WTC11 (cell line): ENCODE data around the gene HOXA1. TPM values are rescaled to one million over a fixed set of nuclear protein-coding genes. Genes with fewer than 3 reads are reported as not detected.

Experiments used
- ATAC-seq: fragments of 200-7000 bp; cut with Tn5 transposase; 2 replicates; pipeline ENCODE4 v1.10.0; 2021; ENCODE audit warnings: mild to moderate bottlenecking, moderate library complexity
- CTCF ChIA-PET: fragments of 300-600 bp; sonication (Branson Sonifier 250); formaldehyde crosslinking; loops from one replicate; lab custom pipeline; 2021; ENCODE audit warnings: antibody characterized with exemption; lab: Charles Lee
- POLR2A ChIA-PET: fragments of 350-600 bp; sonication (Branson Sonifier 250); formaldehyde crosslinking; loops from one replicate; lab custom pipeline; 2021; ENCODE audit warnings: antibody characterized with exemption; lab: Charles Lee
- DNase-seq: peaks from one replicate; pipeline ENCODE4 v3.0.0; 2021; ENCODE audit warnings: low spot score
- H3K27ac Mint-ChIP-seq: 2 replicates; pipeline ENCODE4 v1.8.0; 2021; ENCODE audit warnings: mixed read lengths
- H3K27me3 Mint-ChIP-seq: 2 replicates; pipeline ENCODE4 v1.8.0; 2021; ENCODE audit warnings: low read depth, mild to moderate bottlenecking, moderate library complexity, mixed read lengths
- H3K36me3 Mint-ChIP-seq: 2 replicates; pipeline ENCODE4 v1.8.0; 2021; ENCODE audit warnings: mixed read lengths
- H3K4me1 Mint-ChIP-seq: 2 replicates; pipeline ENCODE4 v1.8.0; 2022; ENCODE audit warnings: mixed read lengths
- H3K4me3 Mint-ChIP-seq: 2 replicates; pipeline ENCODE4 v1.8.0; 2021; ENCODE audit warnings: mild to moderate bottlenecking, moderate library complexity, mixed read lengths
- H3K9me3 Mint-ChIP-seq: 2 replicates; pipeline ENCODE4 v1.8.0; 2021; ENCODE audit warnings: mixed read lengths
- AR ChIP-seq: fragments of 250-450 bp; sonication (Bioruptor Pico); IDR thresholded peaks from 2 replicates; pipeline ENCODE4 v1.9.0; 2021; ENCODE audit warnings: mild to moderate bottlenecking
- ERG ChIP-seq: fragments of 250-450 bp; sonication (Bioruptor Pico); IDR thresholded peaks from 2 replicates; pipeline ENCODE4 v1.8.0; 2021; ENCODE audit warnings: mild to moderate bottlenecking
- FOXJ3 ChIP-seq: sonication (generic); formaldehyde crosslinking; IDR thresholded peaks from 2 replicates; pipeline ENCODE4 v1.9.0; 2021; ENCODE audit warnings: missing genetic modification reagents, mild to moderate bottlenecking, borderline replicate concordance
- FOXP1 ChIP-seq: sonication (generic); formaldehyde crosslinking; IDR thresholded peaks from 2 replicates; pipeline ENCODE4 v1.8.0; 2022; ENCODE audit warnings: missing genetic modification reagents, mild to moderate bottlenecking, moderate library complexity, borderline replicate concordance
- HMGA2 ChIP-seq: fragments of 250-450 bp; sonication (Bioruptor Pico); IDR thresholded peaks from 2 replicates; pipeline ENCODE4 v1.4.0; 2021; ENCODE audit warnings: mild to moderate bottlenecking, moderate library complexity
- HMGXB4 ChIP-seq: sonication (generic); formaldehyde crosslinking; IDR thresholded peaks from 2 replicates; pipeline ENCODE4 v1.8.1; 2023; ENCODE audit warnings: mild to moderate bottlenecking, moderate library complexity, missing genetic modification reagents
- JUN ChIP-seq: sonication (generic); formaldehyde crosslinking; IDR thresholded peaks from 2 replicates; pipeline ENCODE4 v1.8.0; 2023; ENCODE audit warnings: mild to moderate bottlenecking, missing genetic modification reagents
- KAT7 ChIP-seq: sonication (generic); formaldehyde crosslinking; IDR thresholded peaks from 2 replicates; pipeline ENCODE4 v1.8.1; 2023; ENCODE audit warnings: missing genetic modification reagents, mild to moderate bottlenecking, borderline replicate concordance
- NFATC4 ChIP-seq: fragments of 250-450 bp; sonication (Bioruptor Pico); IDR thresholded peaks from 2 replicates; pipeline ENCODE4 v1.9.0; 2021; ENCODE audit warnings: mild to moderate bottlenecking
- NR2C2 ChIP-seq: sonication (generic); formaldehyde crosslinking; IDR thresholded peaks from 2 replicates; pipeline ENCODE4 v1.8.0; 2022; ENCODE audit warnings: mild to moderate bottlenecking, missing genetic modification reagents
- PRDM15 ChIP-seq: sonication (generic); formaldehyde crosslinking; IDR thresholded peaks from 2 replicates; pipeline ENCODE4 v1.8.0; 2022; ENCODE audit warnings: missing genetic modification reagents
- PRRX2 ChIP-seq: fragments of 250-450 bp; sonication (Bioruptor Pico); IDR thresholded peaks from 2 replicates; pipeline ENCODE4 v1.8.0; 2021; ENCODE audit warnings: mild to moderate bottlenecking
- RELA ChIP-seq: sonication (generic); formaldehyde crosslinking; IDR thresholded peaks from 2 replicates; pipeline ENCODE4 v1.8.1; 2022; ENCODE audit warnings: missing genetic modification reagents, mild to moderate bottlenecking, borderline replicate concordance
- USF2 ChIP-seq: sonication (generic); formaldehyde crosslinking; IDR thresholded peaks from 2 replicates; pipeline ENCODE4 v1.8.1; 2023; ENCODE audit warnings: mild to moderate bottlenecking, missing genetic modification reagents, moderate library complexity
- ZMAT4 ChIP-seq: fragments of 250-450 bp; sonication (Bioruptor Pico); IDR thresholded peaks from 2 replicates; pipeline ENCODE4 v1.9.0; 2021; ENCODE audit warnings: mild to moderate bottlenecking
- ZNF121 ChIP-seq: sonication (generic); formaldehyde crosslinking; IDR thresholded peaks from 2 replicates; pipeline ENCODE4 v1.8.0; 2023; ENCODE audit warnings: missing genetic modification reagents
- ZNF138 ChIP-seq: sonication (generic); formaldehyde crosslinking; conservative IDR thresholded peaks from 2 replicates; pipeline ENCODE4 v1.8.1; 2022; ENCODE audit warnings: mild to moderate bottlenecking, moderate library complexity, missing genetic modification reagents
- ZNF219 ChIP-seq: sonication (generic); formaldehyde crosslinking; IDR thresholded peaks from 2 replicates; pipeline ENCODE4 v1.8.0; 2023; ENCODE audit warnings: missing genetic modification reagents, mild to moderate bottlenecking, borderline replicate concordance
- ZNF232 ChIP-seq: sonication (generic); formaldehyde crosslinking; IDR thresholded peaks from 2 replicates; pipeline ENCODE4 v1.8.0; 2022; ENCODE audit warnings: mild to moderate bottlenecking, missing genetic modification reagents
- total RNA-seq: library from RNA; stranded (reverse); gene quantifications from 3 replicates; pipeline ENCODE4 v1.2.3, GENCODE V29; 2021

Gene HOXA1
- total RNA-seq, 1 experiment from 2014 or later: not detected

GRCh38 chr7:27124902-27125689 is 29.3 kb upstream of the HOXA1 start:
- H3K27ac Mint-ChIP-seq: no peak overlapping the region
- no peaks in the 10 kb centered on the region for H3K36me3 Mint-ChIP-seq
- no peaks in the 10 kb centered on the region for H3K9me3 Mint-ChIP-seq
- DNase-seq: no peak
- ATAC-seq: no peak
- POLR2A ChIA-PET: no interaction called here
- CTCF ChIA-PET: no interaction called here
- H3K4me3 Mint-ChIP-seq: no peak overlapping the region
- peaks cover 99% of the 10 kb centered on the region for H3K27me3 Mint-ChIP-seq
- TF ChIP-seq HMGXB4: no peak
- no peak for TF ChIP-seq ZMAT4 (CRISPR knock-in tag)
- no peak for TF ChIP-seq ZNF232
- peaks cover 12% of the 10 kb centered on the region for H3K4me1 Mint-ChIP-seq

- no peak for TF ChIP-seq ZNF138
- peak; percentile 51 for TF ChIP-seq USF2
- TF ChIP-seq KAT7 (CRISPR knock-in tag): no peak
- TF ChIP-seq, all 79 proteins: peak for 1
- ATAC-seq (no peak), DNase-seq (no peak)
- Mint-ChIP-seq H3K27ac (no peak overlapping the region), H3K9me3 (no peaks in the 10 kb centered on the region), H3K4me3 (no peak overlapping the region), H3K27me3 (peaks cover 100% of the 10 kb centered on the region), H3K4me1 (peaks cover 9% of the 10 kb centered on the region), H3K36me3 (no peaks in the 10 kb centered on the region)
- ChIA-PET CTCF (interaction anchor here (0.9 to 1.9 kb wide), 2 partner anchors 37 to 55 kb away, joined by 4 to 5 read pairs; no protein-coding TSS in a partner anchor), POLR2A (no interaction called here)
Observed at GRCh38 chr7:27124096-27124901, 28.5 kb upstream of the HOXA1 start.

GRCh38 chr7:27123477-27124053 is 27.8 kb upstream of the HOXA1 start:
- DNase-seq: no peak
- H3K4me1 Mint-ChIP-seq: peaks cover 9% of the 10 kb centered on the region
- H3K27me3 Mint-ChIP-seq: peaks cover 100% of the 10 kb centered on the region
- H3K9me3 Mint-ChIP-seq: no peaks in the 10 kb centered on the region
- peak; percentile 25 for ATAC-seq
- H3K27ac Mint-ChIP-seq: no peak overlapping the region
- TF ChIP-seq ZNF219 (CRISPR knock-in tag) (no peak), NFATC4 (CRISPR knock-in tag) (no peak), ERG (CRISPR knock-in tag) (no peak), PRRX2 (CRISPR knock-in tag) (no peak), FOXP1 (no peak), AR (CRISPR knock-in tag) (no peak), RELA (CRISPR knock-in tag) (no peak), NR2C2 (CRISPR knock-in tag) (no peak), ZNF121 (CRISPR knock-in tag) (no peak), FOXJ3 (CRISPR knock-in tag) (no peak), JUN (CRISPR knock-in tag) (no peak), PRDM15 (CRISPR knock-in tag) (no peak), HMGA2 (CRISPR knock-in tag) (no peak)
- CTCF ChIA-PET: interaction anchor here (0.9 to 1.9 kb wide), 4 partner anchors 27 to 56 kb away, joined by 4 to 6 read pairs (median 4); partner anchors contain the start of gene HOXA3
- H3K4me3 Mint-ChIP-seq: no peak overlapping the region
- H3K36me3 Mint-ChIP-seq: no peaks in the 10 kb centered on the region
- POLR2A ChIA-PET: no interaction called here
